ENCODE measurements around the gene ATP6V1B1.
"Not testable (repeated sequence)": the region's sequence is repeated elsewhere in the genome, so short reads cannot be mapped to it uniquely, and the experiment has no call there.

ATP6V1B1 gene

GRCh38 chr2:71006323-71006722, 70.6 kb downstream of the ATP6V1B1 start:
- H3K4me1 Mint-ChIP-seq = peaks cover 6% of the 10 kb centered on the region
- peaks cover 29% of the 10 kb centered on the region for H3K27me3 Mint-ChIP-seq
- H3K4me3 Mint-ChIP-seq = no peak overlapping the region
- no peak for DNase-seq
- CTCF ChIA-PET = no interaction called here
- no peak overlapping the region for H3K27ac Mint-ChIP-seq
- H3K36me3 Mint-ChIP-seq = no peaks in the 10 kb centered on the region
- H3K9me3 Mint-ChIP-seq = no peaks in the 10 kb centered on the region

- peaks cover 33% of the 10 kb centered on the region for H3K27me3 Mint-ChIP-seq
- no peaks in the 10 kb centered on the region for H3K4me1 Mint-ChIP-seq
- no peak overlapping the region for H3K4me3 Mint-ChIP-seq
- no peaks in the 10 kb centered on the region for H3K36me3 Mint-ChIP-seq
- no peak for DNase-seq
- no peaks in the 10 kb centered on the region for H3K9me3 Mint-ChIP-seq
- CTCF ChIA-PET = interaction anchor here (0.9 kb wide), 1 partner anchor 42 kb away, joined by 3 read pairs; no protein-coding TSS in a partner anchor
- no peak overlapping the region for H3K27ac Mint-ChIP-seq
Measured at GRCh38 chr2:71006955-71007799, 71.5 kb downstream of the ATP6V1B1 start.

DNA sequence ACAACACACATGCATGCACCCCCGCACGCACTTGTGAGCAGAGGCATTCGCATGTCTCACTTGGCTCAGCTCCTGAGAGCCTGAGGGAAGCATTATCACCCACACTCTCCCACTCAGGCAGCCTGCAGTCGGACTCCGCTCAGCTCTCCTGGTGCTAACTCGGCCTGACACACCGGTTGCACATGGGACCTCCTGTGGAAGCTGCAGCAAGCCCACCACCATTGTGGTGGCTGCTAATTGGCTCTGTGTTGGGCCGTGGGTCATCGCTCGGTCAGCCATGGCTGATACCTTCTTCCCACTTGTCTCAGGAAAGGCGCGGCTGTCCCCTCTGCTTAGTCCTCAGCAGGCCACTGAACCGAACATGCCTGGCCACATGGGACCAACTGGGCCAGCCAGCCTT, 72.6 kb downstream of the ATP6V1B1 start:
- no peaks in the 10 kb centered on the region for H3K9me3 Mint-ChIP-seq
- H3K27me3 Mint-ChIP-seq = peaks cover 32% of the 10 kb centered on the region
- CTCF ChIA-PET = no interaction called here
- no peak overlapping the region for H3K27ac Mint-ChIP-seq
- no peak overlapping the region for H3K4me3 Mint-ChIP-seq
- no peaks in the 10 kb centered on the region for H3K4me1 Mint-ChIP-seq
- no peak for DNase-seq
- no peaks in the 10 kb centered on the region for H3K36me3 Mint-ChIP-seq

DNA sequence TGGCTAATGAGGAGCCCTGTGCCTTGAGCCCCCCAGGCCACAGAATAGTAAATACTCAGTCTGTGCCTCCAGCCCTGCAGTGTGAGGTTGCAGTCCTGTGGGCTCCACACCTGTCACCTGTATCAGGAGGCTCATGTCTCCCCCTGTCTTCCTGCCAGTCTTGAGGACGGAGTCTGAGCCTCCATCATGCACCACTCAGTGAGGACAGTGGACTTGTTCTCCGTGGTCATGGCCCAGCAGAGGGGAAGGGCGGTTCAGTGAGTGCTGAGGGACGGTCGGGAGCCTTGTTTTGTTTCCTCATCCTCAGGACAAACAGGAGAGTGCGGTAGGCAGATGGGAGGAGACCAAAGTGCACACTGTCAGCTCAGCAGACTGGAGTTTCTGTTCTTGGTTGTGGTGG, 76.1 kb downstream of the ATP6V1B1 start:
- H3K27ac Mint-ChIP-seq, H3K36me3 Mint-ChIP-seq, H3K4me1 Mint-ChIP-seq, H3K9me3 Mint-ChIP-seq, CTCF ChIA-PET, DNase-seq, H3K4me3 Mint-ChIP-seq: not testable (repeated sequence)
- H3K27me3 Mint-ChIP-seq = peaks cover 17% of the 10 kb centered on the region
